ENCODE data around the gene PRG3. TPM values are rescaled to one million over a fixed set of nuclear protein-coding genes. Genes with fewer than 3 reads are reported as not detected.
"Not testable (repeated sequence)": the region's sequence is repeated elsewhere in the genome, so short reads cannot be mapped to it uniquely, and the experiment has no call there.

Gene PRG3
- total RNA-seq, 2 experiments from 2014 or later = not detected

GRCh38 chr11:57345555-57346211, 35.3 kb downstream of the PRG3 start:
- no peaks in the 10 kb centered on the region for H3K27me3 Mint-ChIP-seq
- peak; percentile 71 for DNase-seq
- peaks cover 3% of the 10 kb centered on the region for H3K4me1 Mint-ChIP-seq

DNA sequence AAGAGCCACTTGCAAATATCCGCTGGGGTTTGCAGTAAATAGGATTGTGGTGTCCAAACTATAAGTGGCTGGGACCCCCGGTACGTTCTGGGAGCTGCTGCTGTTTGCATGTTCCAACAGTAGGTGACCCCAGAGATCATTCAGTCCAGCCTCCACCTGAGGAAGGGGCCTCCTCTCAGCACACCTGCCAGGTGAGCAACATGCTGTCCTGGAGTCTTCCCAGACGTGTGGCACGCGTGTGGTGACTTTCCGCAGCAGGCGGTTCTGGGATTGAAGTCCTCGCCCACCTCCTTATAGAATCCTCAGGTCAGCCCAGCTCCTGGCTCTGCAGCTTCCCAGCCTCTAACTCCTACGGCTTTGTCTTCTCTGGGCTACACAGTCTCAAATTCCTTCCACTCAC, 36.1 kb downstream of the PRG3 start:
- CTCF ChIA-PET = interaction anchor here (1.2 to 3.6 kb wide), 8 partner anchors 10 to 189 kb away, joined by 3 to 18 read pairs (median 8); partner anchors contain the start of gene SSRP1
- Mint-ChIP-seq H3K27ac (no peak overlapping the region), H3K4me3 (no peak overlapping the region), H3K9me3 (ENCODE audit: low read depth) (no peaks in the 10 kb centered on the region), H3K36me3 (no peaks in the 10 kb centered on the region), H3K27me3 (peaks cover 2% of the 10 kb centered on the region), H3K4me1 (peaks cover under 1% of the 10 kb centered on the region)
- DNase-seq = no peak
- no peak for ATAC-seq

More at GRCh38 chr11:57345555-57346211, 35.3 kb downstream of the PRG3 start:
- Mint-ChIP-seq H3K9me3 (ENCODE audit: low read depth) (no peaks in the 10 kb centered on the region), H3K4me3 (no peak overlapping the region), H3K36me3 (no peaks in the 10 kb centered on the region), H3K27ac (no peak overlapping the region)
- ATAC-seq = peak; percentile 65
- CTCF ChIA-PET = interaction anchor here (0.7 to 3.6 kb wide), 36 partner anchors 9 to 455 kb away, joined by 3 to 22 read pairs (median 4); partner anchors contain the start of genes RTN4RL2, SSRP1 and TNKS1BP1

- CTCF ChIA-PET = interaction anchor here (1.3 to 3.6 kb wide), 7 partner anchors 13 to 300 kb away, joined by 3 to 18 read pairs (median 4); no protein-coding TSS in a partner anchor
- no peaks in the 10 kb centered on the region for H3K4me1 Mint-ChIP-seq
- no peaks in the 10 kb centered on the region for H3K36me3 Mint-ChIP-seq
- no peak overlapping the region for H3K27ac Mint-ChIP-seq
- H3K27me3 Mint-ChIP-seq = peaks cover 5% of the 10 kb centered on the region
- H3K9me3 Mint-ChIP-seq (ENCODE audit: low read depth) = no peaks in the 10 kb centered on the region
- ATAC-seq (no peak), DNase-seq (no peak)
- H3K4me3 Mint-ChIP-seq = no peak overlapping the region
Observed at GRCh38 chr11:57343825-57344224, 37.1 kb downstream of the PRG3 start.

- no peak for ATAC-seq
- CTCF ChIA-PET = interaction anchor here (0.8 to 2.0 kb wide), 8 partner anchors 104 to 302 kb away, joined by 3 to 6 read pairs (median 4); no protein-coding TSS in a partner anchor
- Mint-ChIP-seq H3K4me3 (no peak overlapping the region), H3K36me3 (no peaks in the 10 kb centered on the region), H3K4me1 (no peaks in the 10 kb centered on the region), H3K27me3 (peaks cover 5% of the 10 kb centered on the region), H3K27ac (no peak overlapping the region), H3K9me3 (ENCODE audit: low read depth) (no peaks in the 10 kb centered on the region)
- no peak for DNase-seq
Observed at GRCh38 chr11:57342702-57343101, 38.2 kb downstream of the PRG3 start.

- no peak for ATAC-seq
- H3K4me3 Mint-ChIP-seq = no peak overlapping the region
- peaks cover 5% of the 10 kb centered on the region for H3K27me3 Mint-ChIP-seq
- no peak for DNase-seq
- H3K36me3 Mint-ChIP-seq = no peaks in the 10 kb centered on the region
- CTCF ChIA-PET = interaction anchor here (0.7 to 1.4 kb wide), 2 partner anchors 11 to 48 kb away, joined by 4 to 5 read pairs; no protein-coding TSS in a partner anchor
- H3K9me3 Mint-ChIP-seq (ENCODE audit: low read depth) = no peaks in the 10 kb centered on the region
- H3K4me1 Mint-ChIP-seq = peaks cover 4% of the 10 kb centered on the region
- no peak overlapping the region for H3K27ac Mint-ChIP-seq
Observed at GRCh38 chr11:57341250-57341808, 39.6 kb downstream of the PRG3 start.

DNA sequence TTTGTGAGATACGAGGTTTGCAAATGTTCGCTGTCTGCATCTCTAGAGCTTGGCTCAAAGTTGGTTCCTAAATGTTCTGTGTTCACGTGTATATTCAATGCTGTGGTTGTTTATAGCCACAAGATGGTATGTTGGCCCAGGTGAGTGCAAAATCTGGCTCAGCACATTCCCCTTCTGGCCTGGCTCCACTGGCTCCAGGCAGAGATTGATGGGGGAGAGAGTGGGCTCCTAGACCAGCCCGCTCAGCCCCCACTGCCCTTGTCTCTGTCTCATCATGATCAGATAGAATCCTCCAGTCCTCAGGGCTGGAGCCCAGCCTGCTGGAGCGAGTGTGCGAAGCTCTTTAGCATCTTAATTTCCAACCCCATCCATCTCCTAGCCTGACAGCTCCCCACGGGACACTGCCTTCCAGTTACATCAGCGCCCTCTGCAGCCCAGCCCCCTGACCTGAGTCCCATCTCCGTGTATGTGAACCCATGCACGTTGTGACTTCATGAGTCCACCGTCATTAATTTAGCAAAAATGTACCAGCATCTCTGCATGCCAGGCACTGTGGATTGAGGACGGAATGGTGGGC, 40.8 kb downstream of the PRG3 start:
- Mint-ChIP-seq H3K4me1 (peaks cover 10% of the 10 kb centered on the region), H3K4me3 (no peak overlapping the region), H3K9me3 (ENCODE audit: low read depth) (no peaks in the 10 kb centered on the region), H3K27me3 (peaks cover 5% of the 10 kb centered on the region), H3K36me3 (no peaks in the 10 kb centered on the region), H3K27ac (no peak overlapping the region)
- CTCF ChIA-PET = no interaction called here
- ATAC-seq = no peak
- DNase-seq = no peak

GRCh38 chr11:57339328-57339727, 41.6 kb downstream of the PRG3 start:
- H3K27ac Mint-ChIP-seq = no peak overlapping the region
- no peak overlapping the region for H3K4me3 Mint-ChIP-seq
- peaks cover 5% of the 10 kb centered on the region for H3K27me3 Mint-ChIP-seq
- H3K4me1 Mint-ChIP-seq = peaks cover 18% of the 10 kb centered on the region
- DNase-seq (no peak), ATAC-seq (no peak)
- CTCF ChIA-PET = interaction anchor here (1.0 to 3.1 kb wide), 3 partner anchors 11 to 120 kb away, joined by 3 to 15 read pairs (median 6); partner anchors contain the start of genes RTN4RL2 and TNKS1BP1
- H3K36me3 Mint-ChIP-seq = peaks cover 6% of the 10 kb centered on the region
- H3K9me3 Mint-ChIP-seq (ENCODE audit: low read depth) = no peaks in the 10 kb centered on the region

GRCh38 chr11:57338142-57338541, 42.8 kb downstream of the PRG3 start, which contains the start of gene P2RX3:
P2RX3 (plus strand) TSS chr11:57338352; CDS start chr11:57338551, 199 bp downstream.
- DNase-seq (no peak), ATAC-seq (no peak)
- H3K4me3 Mint-ChIP-seq = no peak within 1 kb of the TSS
- CTCF ChIA-PET = interaction anchor here (0.9 to 3.1 kb wide), 4 partner anchors 12 to 121 kb away, joined by 3 to 15 read pairs (median 5); partner anchors contain the start of genes RTN4RL2 and TNKS1BP1
- peaks cover 5% of the 10 kb centered on the region for H3K27me3 Mint-ChIP-seq
- peaks cover 16% of the 10 kb centered on the region for H3K36me3 Mint-ChIP-seq
- H3K4me1 Mint-ChIP-seq = peaks cover 29% of the 10 kb centered on the region
- H3K27ac Mint-ChIP-seq = no peak within 1 kb of the TSS
- no peaks in the 10 kb centered on the region for H3K9me3 Mint-ChIP-seq (ENCODE audit: low read depth)

- H3K9me3 Mint-ChIP-seq (ENCODE audit: low read depth); DNase-seq; H3K27ac Mint-ChIP-seq; ATAC-seq; H3K27me3 Mint-ChIP-seq; H3K4me3 Mint-ChIP-seq: not testable (repeated sequence)
- CTCF ChIA-PET = interaction anchor here (0.9 to 3.1 kb wide), 3 partner anchors 9 to 122 kb away, joined by 4 to 15 read pairs (median 5); partner anchors contain the start of gene RTN4RL2
- peaks cover 24% of the 10 kb centered on the region for H3K36me3 Mint-ChIP-seq
- H3K4me1 Mint-ChIP-seq = peaks cover 34% of the 10 kb centered on the region
Observed at GRCh38 chr11:57336856-57337255, 44.1 kb downstream of the PRG3 start.

- peak overlapping the region; percentile 94 for H3K4me3 Mint-ChIP-seq
- peaks cover 5% of the 10 kb centered on the region for H3K27me3 Mint-ChIP-seq
- peaks cover 35% of the 10 kb centered on the region for H3K4me1 Mint-ChIP-seq
- peak; percentile 25 for ATAC-seq
- peak overlapping the region; percentile 92 for H3K27ac Mint-ChIP-seq
- H3K9me3 Mint-ChIP-seq (ENCODE audit: low read depth) = no peaks in the 10 kb centered on the region
- peak; percentile 61 for DNase-seq
- peaks cover 29% of the 10 kb centered on the region for H3K36me3 Mint-ChIP-seq
- CTCF ChIA-PET = interaction anchor here (0.8 to 3.1 kb wide), 7 partner anchors 9 to 308 kb away, joined by 3 to 15 read pairs (median 4); partner anchors contain the start of gene RTN4RL2
Observed at GRCh38 chr11:57336111-57336666, 44.8 kb downstream of the PRG3 start.

DNA sequence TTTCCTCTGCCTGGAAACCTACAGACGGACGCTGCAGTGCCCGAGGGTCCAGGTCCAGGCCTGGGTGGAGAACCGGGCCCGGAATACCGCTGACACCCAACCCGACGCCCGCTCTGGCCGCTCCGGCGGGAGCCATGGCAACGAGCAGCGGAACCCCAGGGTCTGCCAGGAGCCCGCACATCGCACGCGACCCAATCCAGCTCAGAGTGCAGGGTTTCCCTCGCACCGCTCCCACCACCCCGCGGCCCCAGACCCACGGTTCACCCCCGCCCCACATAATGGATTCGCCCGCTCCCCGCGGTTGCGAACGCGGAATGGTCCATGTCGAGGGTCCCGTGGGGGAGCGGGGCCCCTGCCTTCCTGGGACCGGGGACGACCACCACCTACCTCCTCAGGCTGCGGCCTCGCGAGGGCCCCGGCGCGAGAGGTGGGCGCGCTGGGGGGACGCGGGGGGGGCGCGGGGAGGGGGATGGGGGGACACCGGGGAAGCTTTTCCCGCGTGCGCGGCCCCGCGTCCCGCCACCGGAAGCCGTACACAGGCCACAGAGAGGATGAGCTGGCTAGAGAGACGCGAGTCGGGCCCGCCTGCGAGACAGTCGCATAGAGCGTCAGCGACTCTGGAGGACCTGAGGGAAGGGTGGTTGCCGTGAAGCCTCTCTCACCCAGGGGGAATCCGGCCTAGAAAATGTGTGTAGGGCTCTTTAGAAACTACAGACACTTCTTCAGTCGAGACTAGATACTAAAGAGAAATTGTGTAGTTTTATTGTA, 45.4 kb downstream of the PRG3 start, which contains the start of gene SSRP1:
TSS of gene SSRP1 (minus strand) at position 550 of the 768 bp plus-strand sequence. CDS start 771 bp downstream, outside the sequence.
- peak; percentile 98 for ATAC-seq
- Mint-ChIP-seq H3K4me3 (peak within 1 kb of the TSS; percentile 94), H3K27ac (peak within 1 kb of the TSS; percentile 92), H3K4me1 (peaks cover 41% of the 10 kb centered on the region), H3K27me3 (peaks cover 5% of the 10 kb centered on the region), H3K36me3 (peaks cover 35% of the 10 kb centered on the region), H3K9me3 (ENCODE audit: low read depth) (no peaks in the 10 kb centered on the region)
- peak; percentile 93 for DNase-seq
- CTCF ChIA-PET = interaction anchor here (0.8 to 3.0 kb wide), 8 partner anchors 10 to 309 kb away, joined by 3 to 22 read pairs (median 4); partner anchors contain the start of genes SLC43A1 and TNKS1BP1

DNA sequence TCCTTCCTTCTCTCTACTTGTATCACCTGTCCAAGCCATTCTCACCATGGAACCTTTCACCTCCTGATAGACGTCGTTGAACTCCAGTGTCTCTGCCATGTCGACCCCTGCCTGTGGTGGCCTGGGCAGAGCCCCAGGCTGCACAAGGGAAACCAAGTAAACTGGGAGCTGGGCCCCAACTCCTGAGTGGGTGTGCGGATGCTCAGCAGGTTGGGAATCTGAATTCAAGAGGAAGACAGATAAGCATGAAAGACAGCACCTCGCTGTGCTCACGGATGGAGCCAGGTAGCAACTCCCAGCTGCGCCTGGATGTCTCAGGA, 46.0 kb downstream of the PRG3 start:
- CTCF ChIA-PET = interaction anchor here (0.8 to 3.0 kb wide), 8 partner anchors 9 to 310 kb away, joined by 3 to 22 read pairs (median 4); partner anchors contain the start of genes SLC43A1 and TNKS1BP1
- peaks cover 46% of the 10 kb centered on the region for H3K4me1 Mint-ChIP-seq
- peak overlapping the region; percentile 94 for H3K4me3 Mint-ChIP-seq
- no peaks in the 10 kb centered on the region for H3K9me3 Mint-ChIP-seq (ENCODE audit: low read depth)
- ATAC-seq (no peak), DNase-seq (no peak)
- peak overlapping the region; percentile 83 for H3K27ac Mint-ChIP-seq
- H3K27me3 Mint-ChIP-seq = peaks cover 3% of the 10 kb centered on the region
- H3K36me3 Mint-ChIP-seq = peaks cover 40% of the 10 kb centered on the region
